Activated T-helper 1 cell treated with anti-CD3 and anti-CD28 coated beads, Interleukin-12 subunit alpha, Interleukin-12 subunit beta, Interleukin-2, Interleukin-4 antibody, amounts not matched to agents 30 ng/mL and 10 ng/mL and 1 ng/mL, durations not matched to agents 14 hours and 24 hours and 36 hours (primary cell): ENCODE results near the gene CD8A. TPM values are rescaled to one million over a fixed set of nuclear protein-coding genes. Genes with fewer than 3 reads are reported as not detected.

ENCODE experiments used
- DNase-seq: peaks from one replicate; pipeline ENCODE4 v3.0.0; 2021; ENCODE audit warnings: low spot score
- H3K27ac Mint-ChIP-seq: one replicate; pipeline ENCODE4 v1.8.0; 2021; ENCODE audit warnings: mild to moderate bottlenecking, mixed read lengths
- H3K27me3 Mint-ChIP-seq: one replicate; pipeline ENCODE4 v1.8.0; 2022; ENCODE audit warnings: mild to moderate bottlenecking, moderate library complexity, mixed read lengths; ENCODE audit not compliant: insufficient read depth
- H3K36me3 Mint-ChIP-seq: one replicate; pipeline ENCODE4 v1.8.0; 2021; ENCODE audit warnings: low read depth, mixed read lengths
- H3K4me1 Mint-ChIP-seq: one replicate; pipeline ENCODE4 v1.8.0; 2021; ENCODE audit warnings: low read depth, mixed read lengths
- H3K4me3 Mint-ChIP-seq: one replicate; pipeline ENCODE4 v1.8.0; 2021; ENCODE audit warnings: mild to moderate bottlenecking, moderate library complexity, mixed read lengths
- H3K9me3 Mint-ChIP-seq: one replicate; pipeline ENCODE4 v1.8.0; 2021; ENCODE audit warnings: mixed read lengths
- intact Hi-C: fragments of 100-400 bp; cut with micrococcal nuclease; formaldehyde crosslinking; loops from one replicate; pipeline ENCODE4 v1.15.1; 2024
- total RNA-seq: library from RNA; stranded (reverse); gene quantifications from 2 replicates; pipeline ENCODE4 v1.2.3, GENCODE V29; 2022

Gene CD8A
- total RNA-seq, 1 donor from 2014 or later, result 2.2 TPM

DNA sequence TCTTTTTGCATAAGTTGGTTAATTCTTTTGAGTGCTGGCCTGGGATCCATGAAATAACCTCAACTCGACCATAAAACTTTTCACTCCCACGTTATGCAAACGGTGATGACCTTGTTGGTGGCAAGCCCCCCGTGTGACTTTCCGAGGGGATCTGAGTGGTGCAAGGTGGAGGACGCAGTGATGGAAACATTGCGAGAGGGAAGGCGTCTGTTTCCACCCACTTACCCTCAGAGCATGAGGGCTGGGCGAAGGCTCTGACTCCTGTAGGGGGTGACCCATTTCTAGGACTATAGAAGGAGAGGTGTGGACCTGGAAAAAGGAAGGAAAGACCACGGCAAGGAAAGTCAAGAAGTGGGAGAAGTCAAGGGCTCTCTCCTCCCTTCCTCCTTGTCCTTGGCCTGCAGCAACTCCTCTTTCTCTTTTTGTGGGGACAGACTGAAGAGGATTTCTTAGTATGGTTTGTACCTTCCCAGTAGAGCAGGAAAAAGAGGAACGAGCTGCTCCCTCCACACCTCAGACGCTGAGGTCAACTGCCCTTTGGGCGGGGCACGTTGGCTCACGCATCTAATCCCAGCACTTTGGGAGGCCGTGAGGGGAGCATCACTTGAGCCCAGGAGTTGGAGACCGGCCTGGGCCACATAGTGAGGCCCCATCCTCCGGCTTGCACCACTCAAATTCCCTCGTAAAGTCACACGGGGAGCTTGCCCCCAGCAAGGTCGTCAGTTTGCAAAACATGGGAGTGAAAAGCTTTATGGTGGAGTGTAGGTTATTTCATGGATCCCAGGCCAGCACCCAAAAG is 15.5 kb upstream of the CD8A start:
- no peak overlapping the region for H3K27ac Mint-ChIP-seq
- H3K4me3 Mint-ChIP-seq, result peak overlapping the region; percentile 47
- peaks cover 40% of the 10 kb centered on the region for H3K27me3 Mint-ChIP-seq
- DNase-seq, result no peak
- intact Hi-C loops, result no loop called here
- H3K36me3 Mint-ChIP-seq, result no peaks in the 10 kb centered on the region
- H3K4me1 Mint-ChIP-seq, result peaks cover 27% of the 10 kb centered on the region
- H3K9me3 Mint-ChIP-seq, result no peaks in the 10 kb centered on the region

- Mint-ChIP-seq H3K36me3 (peaks cover 6% of the 10 kb centered on the region), H3K4me3 (no peak overlapping the region), H3K9me3 (peaks cover 14% of the 10 kb centered on the region), H3K4me1 (peaks cover 7% of the 10 kb centered on the region), H3K27me3 (peaks cover 23% of the 10 kb centered on the region), H3K27ac (no peak overlapping the region)
- intact Hi-C loops, result no loop called here
- no peak for DNase-seq
These were observed 10.3 kb upstream of the CD8A start for GRCh38 chr2:86800856-86801567.

GRCh38 chr2:86794861-86795260 is 4.1 kb upstream of the CD8A start:
- Mint-ChIP-seq H3K4me1 (peaks cover 40% of the 10 kb centered on the region), H3K4me3 (peak overlapping the region; percentile 5), H3K27me3 (peaks cover 44% of the 10 kb centered on the region), H3K36me3 (peaks cover 22% of the 10 kb centered on the region), H3K27ac (peak overlapping the region; percentile 54), H3K9me3 (peaks cover 26% of the 10 kb centered on the region)
- no peak for DNase-seq
- intact Hi-C loops, result no loop called here

DNA sequence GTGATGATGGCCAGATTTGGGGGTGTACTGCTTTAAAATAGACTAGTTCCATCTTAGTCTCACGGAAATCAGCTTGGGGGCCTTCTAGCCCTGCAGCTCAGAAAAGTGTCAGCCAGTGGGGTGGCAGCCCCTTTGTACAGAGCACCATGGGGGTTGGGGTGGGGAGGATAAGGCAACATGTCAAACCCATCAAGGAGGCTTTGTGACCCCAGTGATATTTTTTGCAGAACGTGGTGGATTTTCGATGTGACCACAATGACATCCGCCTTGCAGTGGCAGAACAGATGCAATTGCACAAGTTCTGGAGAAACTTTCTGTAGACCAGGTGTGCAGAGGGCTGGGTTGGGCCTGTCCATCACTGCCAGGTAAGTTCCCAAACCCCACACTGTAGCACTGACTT is 3.0 kb upstream of the CD8A start:
- peaks cover 47% of the 10 kb centered on the region for H3K27me3 Mint-ChIP-seq
- peaks cover 22% of the 10 kb centered on the region for H3K36me3 Mint-ChIP-seq
- H3K9me3 Mint-ChIP-seq, result peaks cover 26% of the 10 kb centered on the region
- H3K27ac Mint-ChIP-seq, result no peak overlapping the region
- peaks cover 40% of the 10 kb centered on the region for H3K4me1 Mint-ChIP-seq
- H3K4me3 Mint-ChIP-seq, result peak overlapping the region; percentile 20
- no peak for DNase-seq
- intact Hi-C loops, result no loop called here

GRCh38 chr2:86791573-86791972 is 860 bp upstream of the CD8A start:
- H3K27ac Mint-ChIP-seq, result no peak overlapping the region

GRCh38 chr2:86790134-86790675 is 508 bp downstream of the CD8A start:
- DNase-seq, result no peak
- Mint-ChIP-seq H3K4me3 (peak overlapping the region; percentile 63), H3K9me3 (peaks cover 4% of the 10 kb centered on the region), H3K4me1 (peaks cover 38% of the 10 kb centered on the region), H3K36me3 (peaks cover 11% of the 10 kb centered on the region), H3K27ac (no peak overlapping the region), H3K27me3 (peaks cover 55% of the 10 kb centered on the region)
- intact Hi-C loops, result no loop called here

More at GRCh38 chr2:86791573-86791972, 860 bp upstream of the CD8A start:
- no peak for DNase-seq
- intact Hi-C loops, result loop anchor here (1.0 kb wide), 1 partner anchor 16 kb away; no protein-coding TSS in a partner anchor
- H3K36me3 Mint-ChIP-seq, result peaks cover 17% of the 10 kb centered on the region
- H3K4me3 Mint-ChIP-seq, result peak overlapping the region; percentile 64
- H3K9me3 Mint-ChIP-seq, result peaks cover 18% of the 10 kb centered on the region
- H3K4me1 Mint-ChIP-seq, result peaks cover 40% of the 10 kb centered on the region
- peaks cover 59% of the 10 kb centered on the region for H3K27me3 Mint-ChIP-seq

DNA sequence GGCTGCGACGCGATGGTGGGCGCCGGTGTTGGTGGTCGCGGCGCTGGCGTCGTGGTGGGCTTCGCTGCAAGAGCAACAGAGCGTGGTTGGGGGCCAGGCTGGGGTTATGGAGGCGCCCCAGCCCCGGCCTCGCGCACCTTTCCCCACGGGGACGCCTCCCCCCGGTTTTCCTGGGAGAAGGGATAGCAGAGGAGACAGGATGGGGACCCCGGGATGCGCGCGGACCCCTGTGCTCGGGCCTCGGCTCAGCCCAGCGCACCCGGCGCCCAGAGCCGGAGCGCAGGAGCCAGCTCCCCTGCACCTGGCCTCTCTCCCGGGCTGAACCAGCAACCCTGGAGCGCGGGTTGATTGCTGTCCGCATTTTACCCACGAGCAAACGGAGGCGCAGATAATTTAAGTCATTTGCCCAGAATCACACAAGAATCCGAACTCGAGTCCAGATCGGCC is 1.0 kb downstream of the CD8A start:
- peak overlapping the region; percentile 63 for H3K4me3 Mint-ChIP-seq
- DNase-seq, result no peak
- no peaks in the 10 kb centered on the region for H3K9me3 Mint-ChIP-seq
- peaks cover 55% of the 10 kb centered on the region for H3K27me3 Mint-ChIP-seq
- intact Hi-C loops, result no loop called here
- peaks cover 7% of the 10 kb centered on the region for H3K36me3 Mint-ChIP-seq
- H3K27ac Mint-ChIP-seq, result no peak overlapping the region
- peaks cover 33% of the 10 kb centered on the region for H3K4me1 Mint-ChIP-seq

DNA sequence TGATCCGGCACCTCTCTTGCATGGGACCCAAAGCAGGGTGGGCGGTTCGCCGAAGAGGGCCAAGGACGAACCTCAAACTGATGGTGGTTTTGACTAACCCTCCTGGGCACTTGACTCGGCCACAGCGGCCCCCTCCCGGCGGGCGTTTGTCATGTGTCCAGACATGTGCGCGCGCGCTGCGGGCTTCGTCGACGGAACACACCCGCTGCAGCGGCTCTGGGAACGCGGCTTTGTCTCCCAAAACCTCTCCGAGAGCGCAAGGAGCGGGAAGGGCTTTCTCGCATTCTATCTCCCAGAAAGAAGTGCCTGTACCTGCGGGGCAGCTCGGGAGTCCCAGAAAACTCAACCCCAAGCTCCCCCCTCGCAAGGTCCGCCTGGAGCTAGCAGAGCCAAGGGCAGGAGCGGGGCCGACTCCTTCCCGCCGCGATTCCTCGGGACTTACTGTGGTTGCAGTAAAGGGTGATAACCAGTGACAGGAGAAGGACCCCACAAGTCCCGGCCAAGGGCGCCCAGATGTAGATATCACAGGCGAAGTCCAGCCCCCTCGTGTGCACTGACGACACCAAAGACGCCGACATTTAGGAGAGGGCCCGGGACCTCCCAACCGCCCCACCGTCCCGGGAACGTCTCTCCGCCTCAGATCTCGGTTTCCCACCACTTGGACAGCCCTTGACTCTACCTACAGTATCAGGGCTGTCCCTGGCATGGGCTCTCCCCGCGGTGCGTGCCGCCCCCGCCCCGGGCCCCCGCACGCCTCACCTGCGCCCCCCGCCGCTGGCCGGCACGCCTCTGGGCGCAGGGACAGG is 1.6 kb downstream of the CD8A start:
- Mint-ChIP-seq H3K4me3 (no peak overlapping the region), H3K9me3 (no peaks in the 10 kb centered on the region), H3K4me1 (peaks cover 27% of the 10 kb centered on the region), H3K36me3 (peaks cover 7% of the 10 kb centered on the region), H3K27ac (no peak overlapping the region), H3K27me3 (peaks cover 55% of the 10 kb centered on the region)
- intact Hi-C loops, result no loop called here
- no peak for DNase-seq

- no peak for DNase-seq
- H3K36me3 Mint-ChIP-seq, result peaks cover 6% of the 10 kb centered on the region
- H3K27ac Mint-ChIP-seq, result no peak overlapping the region
- no peak overlapping the region for H3K4me3 Mint-ChIP-seq
- H3K9me3 Mint-ChIP-seq, result no peaks in the 10 kb centered on the region
- intact Hi-C loops, result no loop called here
- peaks cover 54% of the 10 kb centered on the region for H3K27me3 Mint-ChIP-seq
- peaks cover 18% of the 10 kb centered on the region for H3K4me1 Mint-ChIP-seq
These were observed 2.5 kb downstream of the CD8A start for GRCh38 chr2:86788165-86788564.

DNA sequence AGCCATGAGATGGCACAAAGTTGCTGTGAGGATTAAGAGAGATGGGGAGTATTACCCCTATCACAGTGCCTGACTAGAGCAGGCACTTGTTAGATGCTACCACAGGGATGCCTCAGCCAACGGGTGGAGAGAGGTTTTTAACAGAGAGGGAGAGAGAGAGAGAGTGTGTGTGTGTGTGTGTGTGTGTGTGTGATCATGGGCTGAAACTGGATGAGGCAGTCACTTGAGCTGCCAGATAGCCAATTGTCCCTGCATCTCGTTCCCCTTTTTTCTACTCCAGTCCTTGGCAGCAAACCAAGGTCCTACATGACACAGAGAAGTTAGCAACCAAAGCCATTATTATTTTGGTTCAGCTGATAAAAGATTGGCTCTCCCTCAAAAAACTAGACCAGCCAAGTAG is 3.0 kb downstream of the CD8A start:
- no peak overlapping the region for H3K27ac Mint-ChIP-seq
- no peak overlapping the region for H3K4me3 Mint-ChIP-seq
- H3K36me3 Mint-ChIP-seq, result peaks cover 2% of the 10 kb centered on the region
- intact Hi-C loops, result no loop called here
- no peaks in the 10 kb centered on the region for H3K9me3 Mint-ChIP-seq
- peaks cover 13% of the 10 kb centered on the region for H3K4me1 Mint-ChIP-seq
- H3K27me3 Mint-ChIP-seq, result peaks cover 49% of the 10 kb centered on the region
- no peak for DNase-seq

- Mint-ChIP-seq H3K27me3 (peaks cover 37% of the 10 kb centered on the region), H3K9me3 (no peaks in the 10 kb centered on the region), H3K4me3 (no peak overlapping the region), H3K36me3 (no peaks in the 10 kb centered on the region), H3K27ac (no peak overlapping the region), H3K4me1 (peaks cover 4% of the 10 kb centered on the region)
- DNase-seq, result no peak
- intact Hi-C loops, result no loop called here
These were observed 4.6 kb downstream of the CD8A start for GRCh38 chr2:86786001-86786536.

- H3K4me3 Mint-ChIP-seq, result no peak overlapping the region
- peaks cover 35% of the 10 kb centered on the region for H3K27me3 Mint-ChIP-seq
- no peak overlapping the region for H3K27ac Mint-ChIP-seq
- no peak for DNase-seq
- no peaks in the 10 kb centered on the region for H3K4me1 Mint-ChIP-seq
- H3K36me3 Mint-ChIP-seq, result no peaks in the 10 kb centered on the region
- H3K9me3 Mint-ChIP-seq, result no peaks in the 10 kb centered on the region
- intact Hi-C loops, result no loop called here
These were observed 5.3 kb downstream of the CD8A start for GRCh38 chr2:86785456-86785855.
